Mesendoderm (in vitro differentiated cells): ENCODE measurements around the gene PLA2G4E.

Experiments
- DNase-seq: peaks from one replicate; pipeline ENCODE4 v3.0.0; 2013
- H2AK5ac ChIP-seq: 2 replicates; pipeline ENCODE4 v1.6.1; 2013; ENCODE audit warnings: low read length, inconsistent platforms
- H2BK120ac ChIP-seq: 2 replicates; pipeline ENCODE4 v1.6.1; 2013; ENCODE audit warnings: low read depth, mild to moderate bottlenecking, low read length, moderate library complexity, mixed read lengths
- H2BK15ac ChIP-seq: replicated peaks from 2 replicates; pipeline ENCODE4 v1.6.1; 2013; ENCODE audit warnings: low read depth, mild to moderate bottlenecking, moderate library complexity
- H2BK5ac ChIP-seq: 2 replicates; pipeline ENCODE4 v1.6.1; 2013; ENCODE audit warnings: low read length, inconsistent platforms
- H3K18ac ChIP-seq: 2 replicates; pipeline ENCODE4 v1.6.1; 2013; ENCODE audit warnings: mild to moderate bottlenecking, low read length, mixed read lengths
- H3K23ac ChIP-seq: one replicate; pipeline ENCODE4 v1.6.1; 2013; ENCODE audit warnings: low read length
- H3K27ac ChIP-seq: 2 replicates; pipeline ENCODE4 v1.5.1; 2013; ENCODE audit warnings: low read depth, mild to moderate bottlenecking, inconsistent platforms, low read length, moderate library complexity
- H3K27me3 ChIP-seq: 2 replicates; pipeline ENCODE4 v1.6.1; 2013; ENCODE audit warnings: low read length, control low read depth, mild to moderate bottlenecking, inconsistent platforms; ENCODE audit not compliant: insufficient read depth, poor library complexity
- H3K36me3 ChIP-seq: 2 replicates; pipeline ENCODE4 v1.6.1; 2013; ENCODE audit warnings: low read length, inconsistent platforms; ENCODE audit not compliant: control insufficient read depth, insufficient read depth
- H3K4ac ChIP-seq: one replicate; pipeline ENCODE4 v1.6.1; 2013; ENCODE audit warnings: low read depth, mild to moderate bottlenecking, low read length, moderate library complexity
- H3K4me1 ChIP-seq: 2 replicates; pipeline ENCODE4 v1.6.1; 2013; ENCODE audit warnings: low read depth, low read length, inconsistent platforms; ENCODE audit not compliant: control insufficient read depth
- H3K4me2 ChIP-seq: 2 replicates; pipeline ENCODE4 v1.6.1; 2013; ENCODE audit warnings: low read length
- H3K4me3 ChIP-seq: 2 replicates; pipeline ENCODE4 v1.5.1; 2013; ENCODE audit warnings: mild to moderate bottlenecking, low read length
- H3K56ac ChIP-seq: one replicate; pipeline ENCODE4 v1.6.1; 2013; ENCODE audit warnings: low read length
- H3K79me1 ChIP-seq: 2 replicates; pipeline ENCODE4 v1.6.1; 2013; ENCODE audit warnings: low read length, inconsistent platforms
- H3K79me2 ChIP-seq: 2 replicates; pipeline ENCODE4 v1.6.1; 2013; ENCODE audit warnings: mild to moderate bottlenecking, low read length; ENCODE audit not compliant: control insufficient read depth, insufficient read depth
- H3K9ac ChIP-seq: 2 replicates; pipeline ENCODE4 v1.6.1; 2013; ENCODE audit warnings: low read length, inconsistent platforms
- H4K5ac ChIP-seq: one replicate; pipeline ENCODE4 v1.6.1; 2013; ENCODE audit warnings: low read length
- H4K8ac ChIP-seq: one replicate; pipeline ENCODE4 v1.6.1; 2013; ENCODE audit warnings: low read depth, mild to moderate bottlenecking, control low read depth, low read length, moderate library complexity
- WGBS: extraction: QIAGEN DNeasy Blood & Tissue Kit; methylation state at CpG from one replicate; pipeline ENCODE4 v1.1.7; 2013; ENCODE audit warnings: low lambda C conversion rate, missing lambda C conversion rate; ENCODE audit not compliant: insufficient coverage; ENCODE audit errors: extremely low coverage; 5-methylcytosine and 5-hydroxymethylcytosine counted together

PLA2G4E gene

DNA sequence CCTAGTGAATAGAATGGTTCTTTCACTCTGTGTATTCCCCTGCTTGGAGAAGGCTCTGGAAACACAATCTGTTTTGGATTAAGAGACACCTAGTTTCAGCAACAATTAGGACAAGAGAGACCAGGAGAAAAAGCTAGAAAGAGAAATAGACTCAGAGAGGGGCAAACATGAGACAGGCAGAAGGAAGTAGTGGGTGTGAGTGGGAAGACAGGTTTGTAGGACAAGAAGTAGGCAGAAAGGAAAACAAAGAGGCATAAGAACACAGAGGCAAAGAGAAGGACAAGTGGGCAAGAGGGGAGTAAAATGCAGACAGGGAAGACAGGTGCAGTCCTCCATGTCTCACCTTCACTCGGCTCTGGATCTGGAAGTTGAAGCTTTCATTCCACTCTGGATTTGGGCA, 13.5 kb downstream of the PLA2G4E start:
- no peak overlapping the region for H3K4me3 ChIP-seq
- H3K27me3 ChIP-seq: no peaks in the 10 kb centered on the region
- no peak for DNase-seq
- no peak overlapping the region for H2BK15ac ChIP-seq
- no peak overlapping the region for H3K27ac ChIP-seq
- no peak overlapping the region for H4K8ac ChIP-seq
- H3K9ac ChIP-seq: no peak overlapping the region
- H3K4me1 ChIP-seq: no peaks in the 10 kb centered on the region
- no peak overlapping the region for H2BK5ac ChIP-seq
- H3K4ac ChIP-seq: no peak overlapping the region
- H2AK5ac ChIP-seq: no peak overlapping the region
- H3K18ac ChIP-seq: no peak overlapping the region
- no peaks in the 10 kb centered on the region for H3K79me2 ChIP-seq
- H3K4me2 ChIP-seq: no peak overlapping the region
- no peak overlapping the region for H2BK120ac ChIP-seq
- H3K36me3 ChIP-seq: no peaks in the 10 kb centered on the region
- H3K23ac ChIP-seq: no peak overlapping the region
- no CpG with 5 or more reads among the region's 1 CpG for WGBS
- H4K5ac ChIP-seq: no peak overlapping the region
- no peaks in the 10 kb centered on the region for H3K79me1 ChIP-seq
- H3K56ac ChIP-seq: no peak overlapping the region

DNA sequence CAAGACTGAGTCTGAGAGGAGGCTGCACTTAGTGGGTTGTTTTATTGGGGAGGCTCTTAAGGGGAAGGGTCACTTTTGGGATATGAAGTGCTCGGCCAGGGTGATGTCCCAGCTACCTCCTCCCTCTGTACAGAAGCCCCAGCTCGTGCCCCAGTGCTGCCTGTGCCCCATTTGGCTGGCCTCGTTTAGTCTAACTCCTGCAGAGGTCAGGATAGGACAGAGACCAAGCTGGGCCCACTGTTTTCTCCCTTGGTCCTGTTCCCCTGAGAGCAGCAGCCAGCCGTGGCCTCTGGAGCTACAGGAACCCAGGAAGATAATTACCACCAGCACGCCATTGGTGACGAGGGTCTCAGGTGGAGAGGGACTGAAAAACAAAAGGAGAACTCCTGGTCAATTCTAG, 18.5 kb downstream of the PLA2G4E start:
- Histone ChIP-seq H3K4me1 (no peaks in the 10 kb centered on the region), H3K79me1 (no peaks in the 10 kb centered on the region), H3K4ac (no peak overlapping the region), H2BK5ac (no peak overlapping the region), H2BK15ac (no peak overlapping the region), H4K5ac (no peak overlapping the region), H3K56ac (no peak overlapping the region), H3K4me3 (no peak overlapping the region), H4K8ac (no peak overlapping the region), H2BK120ac (no peak overlapping the region), H3K27ac (no peak overlapping the region), H3K23ac (no peak overlapping the region), H2AK5ac (no peak overlapping the region), H3K27me3 (no peaks in the 10 kb centered on the region), H3K79me2 (no peaks in the 10 kb centered on the region), H3K9ac (no peak overlapping the region), H3K18ac (no peak overlapping the region), H3K36me3 (no peaks in the 10 kb centered on the region), H3K4me2 (no peak overlapping the region)
- no CpG with 5 or more reads among the region's 6 CpGs for WGBS
- DNase-seq: no peak

DNA sequence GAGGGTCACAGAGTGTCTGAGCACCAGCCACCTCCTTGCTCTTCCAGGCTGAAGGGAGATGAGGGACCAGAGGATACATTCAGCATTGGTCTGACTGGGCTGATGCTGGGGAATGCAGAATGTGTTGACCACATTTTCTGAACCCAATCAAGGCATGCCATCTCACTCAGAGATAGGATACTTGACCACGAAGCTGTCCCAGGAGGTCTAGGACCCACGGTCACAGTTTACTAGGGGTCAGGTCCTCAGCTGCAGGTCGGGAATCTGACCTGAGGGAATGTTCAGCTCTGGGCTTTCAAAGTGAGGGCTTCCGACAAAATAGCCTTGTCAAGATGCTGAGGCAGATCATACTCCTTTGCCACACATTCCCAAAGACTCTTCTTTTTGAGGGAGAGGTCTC, 19.6 kb downstream of the PLA2G4E start:
- no CpG with 5 or more reads among the region's 4 CpGs for WGBS
- Histone ChIP-seq H4K8ac (no peak overlapping the region), H3K27me3 (no peaks in the 10 kb centered on the region), H4K5ac (no peak overlapping the region), H3K27ac (no peak overlapping the region), H3K56ac (no peak overlapping the region), H3K23ac (no peak overlapping the region), H2BK15ac (no peak overlapping the region), H3K79me1 (no peaks in the 10 kb centered on the region), H2BK120ac (no peak overlapping the region), H3K4me3 (no peak overlapping the region), H3K4me1 (no peaks in the 10 kb centered on the region), H3K4ac (no peak overlapping the region), H3K36me3 (no peaks in the 10 kb centered on the region), H2AK5ac (no peak overlapping the region), H3K79me2 (no peaks in the 10 kb centered on the region), H2BK5ac (no peak overlapping the region), H3K4me2 (no peak overlapping the region), H3K18ac (no peak overlapping the region), H3K9ac (no peak overlapping the region)
- DNase-seq: no peak

DNA sequence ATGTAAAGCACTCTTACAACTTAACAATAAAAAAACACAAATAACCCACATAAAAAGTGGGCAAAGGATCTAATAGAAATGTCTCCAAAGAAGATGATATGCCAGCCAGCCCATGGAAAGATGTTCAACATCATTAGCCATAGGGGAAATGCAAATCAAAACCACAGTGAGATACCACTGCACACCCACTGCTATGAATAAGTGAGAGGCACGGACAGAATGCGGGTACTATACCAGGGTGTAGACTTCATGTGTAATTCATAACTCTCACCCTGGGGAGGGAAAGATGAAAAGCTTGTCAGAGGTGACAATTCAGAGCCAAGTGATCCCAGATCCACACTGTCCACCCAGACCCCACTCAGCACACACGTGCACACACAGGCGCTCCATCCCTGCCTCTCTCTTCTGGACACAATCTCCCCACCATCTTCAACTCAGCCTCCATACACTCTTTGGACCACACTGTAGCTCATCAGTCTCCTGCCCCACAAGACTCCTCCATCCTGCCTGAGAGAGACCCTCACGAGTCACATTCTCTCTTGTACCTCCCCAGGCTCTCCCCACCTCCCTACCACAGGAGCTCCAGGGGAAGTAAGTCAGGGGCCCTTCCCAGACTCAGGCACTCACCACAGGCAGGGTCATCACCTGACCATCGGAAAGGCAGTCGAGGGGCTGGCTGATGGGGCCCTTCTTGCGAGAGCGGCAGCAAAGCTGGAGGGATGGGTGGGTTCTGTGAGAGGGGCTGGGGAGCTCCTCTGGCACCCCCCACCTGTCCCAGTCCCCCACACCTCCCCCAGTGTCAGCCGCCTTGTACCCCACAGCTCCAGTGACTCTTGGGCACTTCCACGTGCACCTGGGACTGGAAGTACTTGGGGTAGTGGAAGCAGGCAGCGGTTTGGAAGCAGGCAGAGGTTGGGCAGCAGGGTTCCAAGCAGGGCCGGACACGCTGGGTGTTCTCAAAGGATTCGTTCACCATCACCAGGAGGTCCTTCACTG, 21.3 kb downstream of the PLA2G4E start:
- no CpG with 5 or more reads among the region's 15 CpGs for WGBS
- Histone ChIP-seq H4K8ac (no peak overlapping the region), H3K23ac (no peak overlapping the region), H3K4ac (no peak overlapping the region), H2BK120ac (no peak overlapping the region), H3K36me3 (no peaks in the 10 kb centered on the region), H4K5ac (no peak overlapping the region), H3K4me2 (no peak overlapping the region), H2BK15ac (no peak overlapping the region), H3K4me1 (no peaks in the 10 kb centered on the region), H3K79me2 (no peaks in the 10 kb centered on the region), H3K56ac (no peak overlapping the region), H3K4me3 (no peak overlapping the region), H3K9ac (no peak overlapping the region), H3K18ac (no peak overlapping the region), H3K79me1 (no peaks in the 10 kb centered on the region), H3K27me3 (no peaks in the 10 kb centered on the region), H2BK5ac (no peak overlapping the region), H3K27ac (no peak overlapping the region), H2AK5ac (no peak overlapping the region)
- no peak for DNase-seq

DNA sequence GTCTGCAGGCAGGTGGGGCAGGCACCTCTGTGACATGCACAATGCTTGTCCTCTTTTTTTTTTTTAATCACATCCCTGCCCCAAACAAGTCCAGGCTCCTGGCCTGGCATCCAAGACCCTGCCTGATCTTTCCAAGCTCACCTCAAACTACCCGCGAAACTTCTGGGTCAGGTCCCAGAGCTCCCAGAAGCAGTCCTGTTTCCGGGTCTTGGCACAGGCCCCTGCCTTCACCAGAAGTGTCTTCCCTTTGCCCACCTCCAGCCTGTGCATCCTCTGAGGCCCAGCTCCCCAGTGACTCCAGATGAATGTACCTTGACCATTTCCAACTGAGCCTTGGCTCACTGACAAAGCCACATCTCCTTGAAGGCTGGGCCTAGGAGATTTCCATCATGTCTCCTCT, 23.0 kb downstream of the PLA2G4E start:
- no peaks in the 10 kb centered on the region for H3K79me2 ChIP-seq
- no peak overlapping the region for H3K4ac ChIP-seq
- H3K4me3 ChIP-seq: no peak overlapping the region
- H2AK5ac ChIP-seq: no peak overlapping the region
- H3K79me1 ChIP-seq: no peaks in the 10 kb centered on the region
- H3K9ac ChIP-seq: no peak overlapping the region
- WGBS: no CpG with 5 or more reads among the region's 3 CpGs
- H3K4me1 ChIP-seq: no peaks in the 10 kb centered on the region
- H3K36me3 ChIP-seq: no peaks in the 10 kb centered on the region
- H3K4me2 ChIP-seq: no peak overlapping the region
- no peak overlapping the region for H3K18ac ChIP-seq
- no peak for DNase-seq
- no peak overlapping the region for H3K23ac ChIP-seq
- H3K27me3 ChIP-seq: no peaks in the 10 kb centered on the region
- no peak overlapping the region for H3K56ac ChIP-seq
- no peak overlapping the region for H2BK5ac ChIP-seq
- no peak overlapping the region for H4K8ac ChIP-seq
- H2BK15ac ChIP-seq: no peak overlapping the region
- H4K5ac ChIP-seq: no peak overlapping the region
- no peak overlapping the region for H3K27ac ChIP-seq
- H2BK120ac ChIP-seq: no peak overlapping the region
